GM19324 (cell line): ENCODE measurements around the gene ADAMTS9.

Source experiments
- ATAC-seq: cut with Tn5 transposase; IDR thresholded peaks from one replicate; pipeline ENCODE4 v1.9.1; 2021; ENCODE audit warnings: mild to moderate bottlenecking, moderate library complexity; ENCODE audit not compliant: unreplicated experiment, low FRiP score

Gene ADAMTS9

GRCh38 chr3:64687781-64688604 is at the start of gene ADAMTS9:
Gene ADAMTS9, minus strand, starts transcription at chr3:64688000. Its CDS starts 343 bp downstream, at chr3:64687657.
- no peak for ATAC-seq

DNA sequence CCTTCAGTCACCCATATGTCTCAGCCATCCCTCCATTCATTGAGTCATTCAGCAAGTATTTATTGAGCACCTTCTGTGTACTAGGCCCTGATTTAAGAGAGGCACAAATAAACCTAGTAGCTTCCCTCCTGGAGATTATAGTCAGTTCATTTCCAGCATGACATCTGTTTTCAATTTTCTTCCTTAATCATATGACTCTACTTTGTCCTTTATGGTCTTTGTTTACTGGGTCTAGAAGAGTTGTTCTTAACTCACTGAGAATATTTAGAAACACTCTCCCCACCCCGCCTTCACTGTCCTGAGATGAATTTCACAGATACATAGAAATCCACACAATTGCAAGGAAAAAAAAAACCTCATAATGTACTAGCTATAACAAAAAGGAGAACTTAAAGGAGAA is 44.8 kb upstream of the ADAMTS9 start:
- no peak for ATAC-seq

- no peak for ATAC-seq
These were observed 42.9 kb upstream of the ADAMTS9 start for GRCh38 chr3:64730681-64731080.

DNA sequence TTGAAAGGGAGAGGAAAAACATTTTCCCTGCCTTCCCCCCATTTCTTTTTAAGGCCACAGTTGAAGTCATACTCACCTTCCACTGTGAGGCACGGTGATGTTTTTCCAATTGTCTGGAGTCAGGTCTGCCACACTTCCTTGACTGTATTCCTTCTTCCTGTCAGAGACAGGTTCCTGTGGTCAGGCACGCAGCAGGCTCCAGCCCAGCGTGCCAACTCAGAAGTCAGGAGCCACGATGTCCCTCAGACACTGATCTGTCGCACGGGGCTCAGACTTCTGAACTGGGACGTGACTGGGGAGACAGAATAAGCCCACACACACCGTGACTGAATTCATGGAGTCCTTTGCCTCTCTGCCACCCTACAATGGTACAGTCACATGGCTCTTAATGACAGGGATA is 41.2 kb upstream of the ADAMTS9 start:
- no peak for ATAC-seq

- ATAC-seq, result no peak
These were observed 40.6 kb upstream of the ADAMTS9 start for GRCh38 chr3:64728428-64728827.

- ATAC-seq, result no peak
These were observed 38.8 kb upstream of the ADAMTS9 start for GRCh38 chr3:64726414-64727090.

- ATAC-seq, result no peak
These were observed 31.2 kb upstream of the ADAMTS9 start for GRCh38 chr3:64718976-64719375.

DNA sequence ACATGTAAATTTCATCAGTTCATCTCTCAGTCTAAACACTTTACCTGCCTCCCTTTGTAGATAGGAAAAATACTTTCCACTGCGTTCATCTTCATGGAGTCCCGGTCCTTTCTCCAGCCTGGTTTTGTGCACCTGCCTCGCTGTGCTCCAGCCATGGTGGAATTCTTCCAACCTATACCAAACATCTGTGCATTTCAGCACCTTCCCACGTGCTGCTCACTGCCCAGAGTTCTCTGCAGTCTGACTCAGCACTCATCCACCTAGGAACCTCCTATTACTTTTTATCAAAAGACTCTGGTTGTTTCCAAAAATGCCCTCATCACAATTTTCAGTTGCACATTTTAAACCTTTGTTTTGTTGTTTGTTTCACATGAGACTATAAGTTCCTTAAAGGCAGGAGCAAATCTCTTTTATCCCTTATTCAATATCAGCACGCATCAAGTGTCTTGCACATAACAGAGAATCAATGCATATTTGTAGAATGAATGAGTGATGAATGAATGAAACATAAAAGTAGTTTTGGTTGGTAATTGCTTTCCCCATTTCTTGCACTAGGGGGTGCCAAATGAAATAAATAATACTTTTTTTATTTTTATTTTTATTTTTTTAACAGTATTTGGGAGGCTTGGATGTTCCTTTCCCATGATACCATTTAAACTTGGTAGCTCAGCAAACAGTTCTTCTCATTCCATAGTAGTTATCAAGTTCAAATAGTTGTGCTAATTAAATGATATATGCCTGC is 30.2 kb upstream of the ADAMTS9 start:
- ATAC-seq, result no peak

GRCh38 chr3:64717411-64717810 is 29.6 kb upstream of the ADAMTS9 start:
- no peak for ATAC-seq

DNA sequence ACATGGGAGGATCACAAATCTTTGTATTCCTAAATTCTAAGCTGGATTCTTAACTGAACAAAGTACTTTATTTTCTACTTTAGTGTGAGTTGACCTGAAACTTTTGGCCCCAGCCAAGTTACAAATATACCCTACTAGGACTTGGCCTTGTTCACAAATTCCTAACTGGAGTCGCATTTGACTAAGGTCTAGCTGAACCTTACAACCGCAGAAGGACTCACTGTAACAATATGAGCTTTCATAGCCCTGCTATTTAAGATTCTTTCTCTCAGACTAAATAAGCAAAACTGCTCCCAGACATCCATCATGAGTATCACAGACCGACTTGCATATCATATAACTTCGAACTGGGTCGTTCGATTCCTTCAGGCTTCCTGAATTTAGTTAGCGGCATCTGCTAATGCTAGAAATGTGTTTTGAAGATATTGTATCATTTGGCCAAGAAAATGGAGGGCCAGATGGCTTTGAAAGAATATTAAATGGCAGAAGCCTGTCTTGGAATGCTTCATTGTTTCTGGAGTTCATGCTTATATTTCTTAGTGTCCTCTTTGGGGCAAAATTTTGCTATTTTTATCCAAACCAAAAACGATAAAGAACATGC is 28.4 kb upstream of the ADAMTS9 start:
- no peak for ATAC-seq

DNA sequence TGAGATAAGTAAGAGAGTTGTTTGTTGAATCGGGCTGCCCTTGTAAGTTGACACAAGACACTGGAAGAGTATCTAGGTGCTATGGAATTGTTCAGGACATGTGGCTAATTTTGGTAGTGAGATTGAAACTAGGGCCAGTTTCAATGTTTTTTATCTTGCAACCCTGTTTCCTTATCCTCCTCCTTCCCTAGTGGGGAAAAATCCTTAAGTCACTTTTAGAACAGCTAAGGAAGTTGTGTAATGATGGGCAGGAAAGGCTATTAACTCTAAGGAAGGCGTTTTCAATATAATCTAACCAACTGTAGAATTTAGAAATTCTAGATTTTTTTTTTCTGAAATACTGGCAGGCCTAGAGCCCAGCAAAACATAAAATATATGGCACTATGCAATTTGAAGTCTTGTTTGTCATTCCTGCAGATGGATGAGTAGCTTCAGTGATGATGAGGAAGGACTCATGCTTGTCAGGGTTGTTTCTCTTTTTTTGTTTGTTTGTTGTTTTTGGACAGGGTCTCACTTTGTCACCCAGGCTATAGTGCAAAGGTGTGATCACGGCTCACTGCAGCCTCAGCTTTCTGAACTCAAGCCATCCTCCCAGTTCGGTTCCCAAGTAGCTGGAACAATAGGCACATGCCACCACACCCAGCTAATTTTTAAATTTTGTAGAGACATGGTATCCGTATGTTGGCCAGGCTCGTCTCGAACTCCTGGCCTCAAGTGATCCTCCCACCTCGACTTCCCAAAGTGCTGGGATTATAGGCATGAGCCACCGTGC is 27.6 kb upstream of the ADAMTS9 start:
- ATAC-seq, result no peak

DNA sequence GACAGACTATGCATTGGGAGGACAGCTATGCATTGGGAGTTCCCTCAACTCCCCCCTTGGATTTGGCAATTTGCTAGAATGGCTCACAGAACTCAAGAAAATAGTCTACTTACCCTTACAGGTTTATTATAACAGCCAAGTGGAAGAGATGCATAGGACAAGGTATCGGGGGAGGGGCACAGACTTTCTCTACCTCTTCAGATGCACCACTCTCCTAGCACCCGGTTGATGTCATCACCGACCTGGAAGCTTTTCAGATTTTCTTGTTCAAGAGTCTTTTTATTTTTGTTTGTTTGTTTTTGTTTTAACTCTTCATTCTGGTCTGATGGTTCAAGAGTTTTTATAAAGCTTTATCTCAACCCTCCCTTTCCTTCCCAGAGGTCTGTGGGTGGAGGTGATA is 20.7 kb upstream of the ADAMTS9 start:
- no peak for ATAC-seq

DNA sequence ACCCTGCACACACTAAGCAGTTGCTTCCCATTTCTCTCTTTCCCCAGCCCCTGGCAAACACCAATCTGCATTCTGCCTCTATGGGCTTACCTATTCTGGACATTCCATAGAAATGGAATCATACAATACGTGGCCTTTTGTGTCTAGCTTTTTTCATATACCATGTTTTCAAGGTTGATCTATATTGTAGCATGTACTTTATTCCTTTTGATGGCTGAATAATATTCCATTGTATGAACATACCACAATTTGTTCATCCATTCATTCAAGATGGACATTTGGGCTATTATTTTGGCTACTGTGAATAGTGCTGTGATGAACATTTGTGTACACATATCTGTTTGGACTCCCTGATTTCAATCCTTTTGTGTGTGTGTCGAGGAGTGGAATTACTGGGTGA is 18.1 kb upstream of the ADAMTS9 start:
- no peak for ATAC-seq

DNA sequence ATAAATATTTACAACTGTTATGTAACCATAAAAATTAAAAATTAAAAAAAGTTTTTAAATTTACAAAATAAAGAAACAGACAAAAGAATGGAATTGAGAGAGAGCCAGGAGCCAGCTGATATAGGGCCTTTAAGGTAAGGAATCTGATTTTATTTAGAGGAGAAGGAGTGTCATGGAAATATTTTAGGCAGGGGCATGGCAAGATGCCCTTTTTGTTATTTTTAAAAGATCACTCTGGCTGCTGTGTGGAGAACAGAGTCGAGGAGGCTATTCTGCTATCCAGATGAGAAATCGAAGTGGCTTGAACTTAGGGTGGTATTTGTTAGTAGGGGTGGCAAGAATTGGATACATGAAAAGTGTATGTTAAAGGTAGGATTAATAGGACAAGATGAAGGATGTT is 9.1 kb upstream of the ADAMTS9 start:
- no peak for ATAC-seq

DNA sequence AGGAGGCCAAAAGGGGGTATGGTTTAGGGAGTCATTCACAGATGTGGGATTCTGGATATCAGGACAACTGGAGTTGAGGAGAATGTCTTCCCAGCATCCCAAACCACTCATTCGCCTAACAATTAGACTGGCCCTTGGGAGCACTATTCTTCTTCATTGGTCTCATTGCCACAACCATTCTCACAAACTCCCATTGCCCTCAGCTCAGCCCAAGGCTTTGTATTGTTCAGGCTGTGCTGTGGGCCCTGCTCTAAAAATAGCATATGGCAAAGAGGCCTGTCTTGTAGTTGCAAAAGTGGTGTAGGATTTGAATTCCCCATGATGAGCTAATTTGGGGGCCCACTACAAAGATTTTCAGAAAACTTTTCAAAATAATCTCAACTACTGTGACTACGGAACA is 6.3 kb upstream of the ADAMTS9 start:
- no peak for ATAC-seq

DNA sequence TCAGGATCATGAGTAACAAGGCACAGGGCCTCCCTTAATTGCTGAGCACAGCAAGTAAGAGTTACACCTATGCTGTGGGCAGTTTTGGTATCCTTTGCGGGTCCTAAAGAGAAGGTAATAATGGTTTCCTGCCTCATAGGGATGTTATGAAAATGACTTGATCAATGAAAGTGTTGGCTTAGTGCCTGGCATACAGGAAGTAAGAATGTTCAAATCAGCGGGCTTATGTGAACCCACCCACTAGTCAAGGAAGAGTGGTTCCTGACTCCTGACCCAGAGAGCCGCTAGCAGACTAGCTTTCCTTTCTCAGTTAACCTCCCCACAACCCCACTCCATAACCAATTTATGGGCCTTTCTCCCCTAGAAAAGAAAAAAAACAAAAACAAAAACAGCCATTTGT is 5.2 kb upstream of the ADAMTS9 start:
- no peak for ATAC-seq

DNA sequence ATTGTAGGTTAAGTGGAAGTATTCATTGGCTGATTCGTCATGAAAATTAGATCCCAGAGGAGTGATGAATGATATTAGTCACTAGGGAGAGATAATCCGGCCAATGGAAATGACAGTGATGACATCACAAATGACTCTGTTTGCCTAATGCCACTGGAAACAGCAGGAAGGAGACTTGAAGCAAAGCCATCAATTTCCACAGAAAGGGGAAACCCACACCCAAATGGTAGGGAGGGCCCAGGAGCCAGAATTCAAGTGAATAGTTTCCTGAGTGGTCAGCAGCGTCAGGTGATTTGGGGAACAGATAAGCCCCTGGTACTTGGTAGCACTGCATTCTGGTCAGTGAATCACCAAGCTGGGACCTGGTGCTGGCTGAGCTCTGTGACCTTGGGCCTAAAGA is 3.3 kb upstream of the ADAMTS9 start:
- ATAC-seq, result no peak

DNA sequence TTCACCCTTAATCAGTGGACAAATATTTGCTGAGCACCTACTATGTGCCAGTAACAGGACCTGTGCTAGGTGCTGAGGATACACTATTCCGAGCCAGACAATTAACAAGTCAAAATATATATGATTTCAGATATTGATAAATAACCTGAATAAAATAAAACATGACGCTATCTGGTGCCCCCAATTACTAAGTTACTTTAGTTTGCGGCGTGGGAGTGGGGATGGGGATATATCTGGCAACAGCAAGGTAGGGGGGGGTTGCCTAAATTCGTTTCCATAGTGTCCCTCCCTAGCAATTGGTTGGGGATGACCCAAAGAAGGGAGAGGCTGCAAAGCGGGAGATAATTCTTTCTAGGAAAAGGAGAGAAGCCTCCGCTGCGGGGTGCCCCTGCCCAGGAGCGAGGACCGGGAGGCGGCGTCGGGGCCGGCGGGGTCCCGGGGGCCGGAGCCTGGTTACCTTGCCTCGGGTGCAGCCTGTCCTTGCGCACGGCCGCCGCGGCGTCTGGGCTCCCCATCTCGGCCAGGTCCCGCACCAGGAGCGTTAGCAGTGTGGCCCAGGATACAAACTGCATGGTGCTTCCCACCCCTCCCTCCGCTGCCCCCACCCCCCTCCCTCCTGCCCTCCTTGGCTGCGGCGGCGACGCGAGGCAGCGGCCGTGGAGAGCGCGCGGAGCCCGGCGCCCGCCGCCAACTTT is 567 bp downstream of the ADAMTS9 start:
- ATAC-seq, result no peak

DNA sequence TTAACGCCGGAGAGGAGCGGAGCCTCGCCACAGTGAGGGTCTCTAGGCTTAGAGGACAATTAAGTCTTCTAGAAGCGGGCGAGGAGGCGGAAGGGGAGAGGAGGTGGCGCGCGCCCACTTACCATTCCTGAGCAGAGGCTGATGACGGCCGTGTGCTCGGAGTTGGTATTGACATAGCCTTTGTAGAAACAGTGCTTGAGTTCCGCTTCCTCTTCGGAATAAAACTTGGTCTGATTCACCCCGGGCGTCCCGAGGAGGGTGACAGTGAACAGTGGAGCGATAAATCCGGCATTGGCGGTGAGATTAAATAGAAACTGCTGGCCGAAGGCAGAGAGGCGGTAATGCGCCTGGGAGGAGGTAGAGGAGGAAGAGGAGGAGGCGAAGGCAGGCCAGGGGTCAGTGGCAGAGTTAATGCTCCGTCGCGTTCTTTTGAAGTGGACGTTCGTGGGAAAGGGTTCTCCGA is 1.3 kb downstream of the ADAMTS9 start:
- no peak for ATAC-seq
